Stimulated activated CD4-positive, alpha-beta T cell treated with anti-CD3 and anti-CD28 coated beads, Interleukin-2, amount 100 ng/mL, for 24 hours (primary cell): ENCODE results near the gene ADORA2B.
"Not testable (repeated sequence)": the region's sequence is repeated elsewhere in the genome, so short reads cannot be mapped to it uniquely, and the experiment has no call there.

ENCODE experiments used
- DNase-seq, 2 donors: peaks; one replicate each; pipeline ENCODE4 v3.0.0-alpha.2; 2020

The ADORA2B gene

DNA sequence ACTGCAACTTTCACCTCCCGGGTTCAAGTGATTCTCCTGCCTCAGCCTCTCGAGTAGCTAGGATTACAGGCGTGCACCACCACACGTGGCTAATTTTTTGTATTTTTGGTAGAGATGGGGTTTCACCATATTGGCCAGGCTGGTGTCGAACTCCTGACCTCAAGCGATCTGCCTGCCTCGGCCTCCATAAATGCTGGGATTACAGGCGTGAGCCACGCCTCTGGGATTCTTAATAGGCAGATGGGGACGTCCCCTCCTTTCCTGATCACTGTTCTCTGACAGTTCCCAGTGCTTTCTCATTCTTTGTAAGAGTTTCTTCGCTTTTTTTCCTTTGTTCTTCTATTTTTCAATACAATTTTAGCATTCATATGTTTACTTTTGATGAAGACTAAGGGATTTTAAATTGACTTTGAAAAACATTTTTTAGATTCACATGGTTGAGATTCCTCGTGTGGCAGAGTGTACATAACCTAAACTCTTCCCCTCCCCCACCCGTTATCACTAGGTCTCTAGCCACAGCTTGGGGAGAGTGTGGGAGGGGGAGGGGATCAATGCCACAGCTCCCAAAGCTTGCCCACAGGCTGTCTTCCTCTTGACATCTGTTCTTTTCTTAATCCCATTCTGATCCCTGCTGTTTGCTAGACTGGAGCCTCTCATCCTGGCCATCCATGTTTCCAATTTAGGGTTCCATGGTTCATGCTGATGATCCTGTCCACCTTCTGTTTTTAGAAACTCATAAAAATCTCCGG lies 11.0 kb downstream of the ADORA2B start:
- no peak for DNase-seq

DNA sequence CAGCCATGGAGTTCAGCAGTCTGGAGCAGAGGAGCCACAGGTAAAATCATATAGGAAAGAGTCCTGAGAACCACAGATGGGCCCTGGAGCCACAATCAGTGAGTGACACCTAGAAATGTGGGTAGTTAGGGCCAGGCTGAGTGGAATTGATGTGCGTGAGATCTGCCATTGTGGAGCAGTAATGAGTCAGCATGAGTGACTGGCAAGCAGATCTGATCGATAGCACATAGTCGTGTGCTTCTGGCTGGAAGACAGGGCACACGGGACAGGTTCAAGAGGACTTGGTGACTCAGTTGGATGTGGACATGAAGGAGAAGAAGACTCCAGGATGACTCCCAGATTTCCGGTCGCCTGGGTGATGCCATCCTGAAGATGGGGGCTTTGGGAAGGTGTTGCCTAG lies 12.3 kb downstream of the ADORA2B start:
- peak; percentile 33 to 41 for DNase-seq

GRCh38 chr17:15957608-15958307 lies 12.8 kb downstream of the ADORA2B start:
- no peak for DNase-seq

DNA sequence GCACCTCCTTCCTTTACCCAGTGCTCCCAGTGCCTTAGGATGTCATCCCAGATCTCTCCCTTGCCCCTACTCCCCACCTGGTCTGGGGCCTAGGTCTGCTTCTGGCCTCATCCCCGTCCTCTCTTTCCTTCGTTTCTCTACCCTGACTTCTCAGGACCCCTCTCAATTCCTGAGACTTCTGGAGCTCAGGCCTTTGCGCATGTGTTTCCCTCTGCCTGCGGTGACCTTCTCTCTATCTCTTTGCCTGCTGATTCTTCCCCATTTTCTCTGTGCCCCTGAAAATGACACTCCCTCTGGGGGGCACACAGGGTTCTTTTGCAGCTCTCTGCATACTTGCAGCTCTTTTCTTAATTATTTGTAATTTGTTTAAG lies 13.5 kb downstream of the ADORA2B start:
- DNase-seq: no peak

GRCh38 chr17:15963670-15964110 lies 18.8 kb downstream of the ADORA2B start:
- DNase-seq: no peak

DNA sequence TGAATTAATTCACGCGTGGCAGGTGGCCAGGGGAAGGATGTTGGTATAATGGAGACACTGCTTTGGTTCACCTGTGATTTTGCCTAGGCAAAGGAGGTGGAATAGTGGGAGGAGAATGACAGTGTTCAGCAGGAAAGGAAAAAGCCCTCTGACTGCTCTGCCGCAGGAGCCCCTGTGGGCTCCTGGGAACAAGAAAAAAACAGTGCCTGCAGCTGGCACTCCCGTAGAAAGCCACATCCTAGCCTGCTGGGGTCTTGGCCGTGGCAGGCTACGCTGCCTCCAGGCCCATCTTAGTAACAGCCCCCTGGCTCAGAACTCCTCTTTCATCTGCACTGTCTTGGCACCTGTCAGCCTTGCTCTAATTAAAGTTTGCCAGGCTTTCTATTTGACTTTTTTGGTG lies 20.6 kb downstream of the ADORA2B start:
- DNase-seq: no peak

DNA sequence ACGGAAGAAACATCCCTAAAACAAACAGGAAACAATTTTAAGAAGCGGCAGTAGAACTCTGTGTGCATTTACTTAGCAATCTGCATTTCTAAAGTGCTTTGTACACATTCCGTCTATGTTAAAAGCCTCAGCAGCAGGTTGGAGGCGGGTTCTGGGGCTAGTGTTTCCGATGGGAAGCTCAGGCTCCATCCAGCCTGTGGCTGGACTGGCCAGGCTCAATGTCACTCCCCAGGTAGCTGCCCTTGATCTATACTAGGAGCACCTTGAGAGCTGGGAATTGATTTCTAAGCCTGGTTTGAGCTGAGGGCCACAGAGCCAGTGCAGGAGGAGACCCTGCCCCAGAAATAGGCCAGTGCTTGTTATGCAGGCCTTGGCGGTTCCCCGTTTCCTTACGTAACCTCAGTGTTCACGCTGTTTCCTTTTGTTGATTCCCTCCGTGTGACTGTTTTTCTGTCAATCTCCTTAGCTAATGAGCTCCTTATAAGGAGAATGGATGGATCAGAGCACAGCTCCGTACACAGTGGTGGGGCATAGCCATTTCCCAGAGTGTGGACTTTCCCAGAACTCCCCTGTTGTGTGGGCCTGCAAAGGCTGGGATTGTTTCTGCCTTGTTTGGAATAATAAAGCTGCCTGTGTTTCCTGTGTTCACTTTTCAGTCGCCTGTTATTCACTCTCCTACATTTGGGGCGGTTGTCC lies 21.4 kb downstream of the ADORA2B start:
- DNase-seq: no peak

DNA sequence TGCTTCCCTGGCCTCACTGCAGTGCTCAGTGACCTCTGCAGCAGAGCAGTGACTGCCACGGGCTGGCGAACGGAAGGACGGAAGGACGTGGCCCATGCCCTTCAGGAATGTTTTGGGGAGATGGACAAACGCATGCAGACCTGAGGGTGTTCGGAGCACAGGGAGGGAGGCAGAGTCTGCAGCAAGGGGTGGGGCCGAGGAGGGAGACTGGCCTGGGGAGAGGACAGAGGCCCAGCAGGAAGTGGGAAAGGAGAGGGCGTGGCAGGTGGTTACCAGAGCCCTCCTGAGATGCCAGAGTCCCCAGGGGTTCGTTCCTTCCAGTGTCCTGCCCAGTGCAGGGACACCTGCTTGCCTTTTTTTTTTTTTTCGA lies 21.9 kb downstream of the ADORA2B start:
- no peak for DNase-seq

DNA sequence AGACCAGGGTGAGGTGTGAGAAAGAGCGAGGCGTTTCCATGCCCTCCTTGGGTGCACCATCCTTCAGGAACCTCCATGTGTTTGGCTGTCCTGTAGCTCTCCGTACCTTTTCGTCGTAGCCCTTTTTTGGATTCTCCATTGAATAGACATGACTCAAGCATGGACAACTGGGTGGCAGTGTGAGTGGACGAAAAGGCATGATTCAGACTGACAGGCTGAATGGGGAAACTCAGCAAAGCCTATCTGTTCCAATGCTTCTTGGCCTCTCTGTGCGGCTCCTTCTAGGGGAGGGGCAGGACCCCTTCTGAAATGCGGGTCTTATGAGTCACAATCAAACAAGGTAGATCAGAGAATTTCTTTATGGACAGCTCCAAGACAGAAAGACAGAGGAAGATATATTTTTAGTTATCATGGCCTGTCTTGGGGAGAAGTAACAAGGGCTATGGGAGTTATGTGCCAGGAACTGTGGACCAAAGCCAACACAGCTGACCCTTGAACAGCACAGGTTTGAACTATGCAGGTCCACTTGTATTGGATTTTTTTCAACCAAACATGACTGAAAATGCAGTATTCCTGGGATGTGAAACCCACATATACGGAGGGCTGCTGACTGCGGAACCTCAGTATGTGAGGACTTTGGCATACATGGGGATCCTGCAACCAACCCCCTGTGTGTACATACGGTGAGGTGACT lies 22.9 kb downstream of the ADORA2B start:
- DNase-seq: no peak

DNA sequence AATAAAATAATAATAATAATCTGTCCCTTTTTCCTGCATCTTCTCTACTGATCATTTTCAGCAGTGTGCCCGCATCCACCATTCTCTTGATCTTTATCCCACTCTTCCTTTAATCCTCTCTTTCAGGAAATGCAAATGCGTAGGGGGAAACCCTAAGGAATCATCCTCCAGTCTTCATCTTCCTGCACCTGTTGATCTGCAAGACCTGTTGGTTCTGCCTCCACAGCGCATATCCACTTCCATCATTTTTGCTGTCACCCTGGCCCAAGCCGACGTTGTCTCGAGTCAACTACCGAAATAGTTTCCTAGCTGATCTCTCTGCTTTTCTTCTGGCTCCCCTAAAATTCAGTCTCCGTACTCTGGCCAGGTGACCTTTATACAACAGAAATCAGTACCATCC lies 24.5 kb downstream of the ADORA2B start:
- DNase-seq: no peak

DNA sequence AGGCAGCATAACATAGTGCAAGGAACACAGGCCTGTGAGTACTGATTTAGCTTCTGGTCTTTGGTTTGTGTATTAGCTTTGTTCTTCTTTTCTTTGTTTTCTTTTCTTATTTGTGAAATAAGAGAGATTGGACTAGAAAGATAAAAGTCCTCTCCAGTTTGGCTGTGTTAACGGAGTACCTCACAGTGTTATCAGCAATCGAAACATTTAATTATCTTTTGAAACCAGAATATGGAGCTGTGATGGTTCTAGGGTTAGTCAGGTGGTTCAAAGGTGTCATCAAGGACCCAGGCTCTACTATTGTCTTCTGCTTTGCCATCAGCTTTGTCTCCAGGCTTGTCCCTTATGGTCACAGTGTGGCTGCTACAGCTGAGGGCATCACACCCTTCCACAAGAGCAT lies 25.6 kb downstream of the ADORA2B start:
- DNase-seq: no peak

GRCh38 chr17:15971098-15971678 lies 26.3 kb downstream of the ADORA2B start:
- no peak for DNase-seq

DNA sequence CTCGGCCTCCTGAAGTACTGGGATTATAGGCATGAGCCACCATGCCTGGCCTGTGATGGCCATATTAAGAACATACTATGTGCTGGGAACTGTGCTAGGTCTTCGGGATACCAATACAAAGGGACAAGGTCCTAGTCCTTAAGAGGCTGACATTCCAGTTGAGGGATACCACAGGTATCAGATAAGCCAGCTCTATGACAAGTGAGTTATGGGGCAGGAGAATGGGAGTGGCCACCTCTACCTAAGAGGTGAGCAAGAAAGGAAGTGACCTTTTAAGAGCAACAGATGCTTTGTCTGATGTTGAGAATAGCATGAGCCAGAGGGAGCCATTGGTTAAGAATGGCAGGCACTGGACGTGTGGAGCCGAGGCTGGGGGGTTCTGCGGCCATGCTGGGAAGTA lies 27.0 kb downstream of the ADORA2B start:
- DNase-seq: no peak

DNA sequence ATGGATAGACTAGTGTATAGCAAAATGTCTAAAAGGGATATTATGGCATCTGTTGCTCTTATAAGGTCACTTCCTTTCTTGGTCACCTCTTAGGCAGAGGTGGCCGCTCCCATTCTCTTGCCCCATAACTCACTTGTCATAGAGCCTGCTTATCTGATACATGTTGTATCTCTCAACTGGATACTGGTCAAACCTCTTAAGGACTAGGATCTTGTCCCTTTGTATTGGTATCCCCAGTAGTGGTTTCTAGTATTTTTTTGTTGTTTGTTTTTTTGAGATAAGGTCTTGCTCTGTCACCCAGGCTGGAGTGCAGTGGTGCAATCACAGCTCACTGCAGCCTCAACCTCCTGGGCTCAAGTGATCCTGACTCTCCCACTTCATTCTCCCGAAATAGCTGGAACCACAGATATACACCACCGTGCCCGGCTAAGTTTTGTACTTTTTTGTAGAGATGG lies 27.6 kb downstream of the ADORA2B start:
- no peak for DNase-seq

DNA sequence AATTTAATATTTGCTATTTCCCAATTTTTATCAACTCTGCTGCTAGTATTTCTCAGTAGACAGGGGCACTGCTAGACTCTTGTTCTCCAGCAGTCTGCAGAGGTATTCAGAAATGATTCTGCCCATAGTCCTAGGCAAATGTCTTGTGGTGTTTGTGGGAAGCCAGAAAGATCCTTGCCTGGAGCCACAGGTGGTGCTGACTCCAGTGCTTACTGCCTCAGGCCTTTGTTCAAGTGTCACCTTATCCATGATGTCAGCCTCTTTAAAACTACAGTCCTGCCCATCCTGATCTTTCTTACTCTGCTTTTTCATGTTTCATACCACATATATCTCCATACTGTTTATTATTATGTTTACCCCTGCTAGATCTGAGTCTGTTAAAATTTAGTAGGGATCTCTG lies 28.1 kb downstream of the ADORA2B start:
- DNase-seq: no peak

DNA sequence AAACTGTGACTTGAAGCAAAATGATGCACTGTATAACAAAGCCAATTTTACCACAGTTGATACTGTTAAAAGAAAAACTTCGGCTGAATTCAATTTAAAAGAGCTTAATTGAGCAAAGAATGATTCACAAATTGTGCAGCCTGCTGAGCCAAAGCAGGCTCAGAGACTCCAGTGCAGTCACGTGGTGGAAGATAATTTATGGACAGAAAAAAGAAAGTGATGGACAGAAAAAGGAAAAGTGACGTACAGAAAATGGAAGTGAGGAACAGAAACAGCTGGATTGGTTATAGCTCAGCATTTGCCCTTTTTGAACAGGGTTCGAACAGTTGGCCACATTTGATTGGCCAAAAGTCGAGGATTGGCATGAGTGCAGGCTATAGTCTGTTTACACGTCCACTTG lies 28.9 kb downstream of the ADORA2B start:
- DNase-seq: no peak

- DNase-seq: no peak
Observed at GRCh38 chr17:15977894-15978293, 33.0 kb downstream of the ADORA2B start.

GRCh38 chr17:15978606-15979005 lies 33.7 kb downstream of the ADORA2B start:
- DNase-seq: no peak

DNA sequence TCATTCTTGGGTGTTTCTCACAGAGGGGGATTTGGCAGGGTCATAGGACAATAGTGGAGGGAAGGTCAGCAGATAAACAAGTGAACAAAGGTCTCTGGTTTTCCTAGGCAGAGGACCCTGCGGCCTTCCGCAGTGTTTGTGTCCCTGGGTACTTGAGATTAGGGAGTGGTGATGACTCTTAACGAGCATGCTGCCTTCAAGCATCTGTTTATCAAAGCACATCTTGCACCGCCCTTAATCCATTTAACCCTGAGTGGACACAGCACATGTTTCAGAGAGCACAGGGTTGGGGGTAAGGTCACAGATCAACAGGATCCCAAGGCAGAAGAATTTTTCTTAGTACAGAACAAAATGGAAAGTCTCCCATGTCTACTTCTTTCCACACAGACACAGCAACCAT lies 34.1 kb downstream of the ADORA2B start:
- DNase-seq: not testable (repeated sequence)

DNA sequence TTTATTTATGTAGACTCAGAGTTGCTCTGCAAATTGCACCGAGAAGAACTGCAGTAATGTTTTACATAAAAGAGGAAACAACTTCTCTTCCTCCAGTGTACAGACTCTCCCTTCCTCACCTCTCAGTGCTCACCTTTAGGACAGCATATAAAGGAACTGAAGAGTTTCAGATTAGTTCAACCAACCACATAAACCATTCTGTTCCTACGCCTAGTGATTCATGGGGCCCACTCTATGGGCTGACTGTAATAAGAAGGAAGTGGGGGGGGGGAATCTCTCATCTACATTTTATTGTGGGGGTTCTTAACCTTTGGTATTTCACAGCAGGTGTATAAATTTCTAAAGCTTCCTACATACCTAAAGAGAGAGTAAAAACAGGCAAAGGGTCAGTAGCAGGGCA lies 36.3 kb downstream of the ADORA2B start:
- peak in 1 of 2 donors; percentile 43 for DNase-seq

DNA sequence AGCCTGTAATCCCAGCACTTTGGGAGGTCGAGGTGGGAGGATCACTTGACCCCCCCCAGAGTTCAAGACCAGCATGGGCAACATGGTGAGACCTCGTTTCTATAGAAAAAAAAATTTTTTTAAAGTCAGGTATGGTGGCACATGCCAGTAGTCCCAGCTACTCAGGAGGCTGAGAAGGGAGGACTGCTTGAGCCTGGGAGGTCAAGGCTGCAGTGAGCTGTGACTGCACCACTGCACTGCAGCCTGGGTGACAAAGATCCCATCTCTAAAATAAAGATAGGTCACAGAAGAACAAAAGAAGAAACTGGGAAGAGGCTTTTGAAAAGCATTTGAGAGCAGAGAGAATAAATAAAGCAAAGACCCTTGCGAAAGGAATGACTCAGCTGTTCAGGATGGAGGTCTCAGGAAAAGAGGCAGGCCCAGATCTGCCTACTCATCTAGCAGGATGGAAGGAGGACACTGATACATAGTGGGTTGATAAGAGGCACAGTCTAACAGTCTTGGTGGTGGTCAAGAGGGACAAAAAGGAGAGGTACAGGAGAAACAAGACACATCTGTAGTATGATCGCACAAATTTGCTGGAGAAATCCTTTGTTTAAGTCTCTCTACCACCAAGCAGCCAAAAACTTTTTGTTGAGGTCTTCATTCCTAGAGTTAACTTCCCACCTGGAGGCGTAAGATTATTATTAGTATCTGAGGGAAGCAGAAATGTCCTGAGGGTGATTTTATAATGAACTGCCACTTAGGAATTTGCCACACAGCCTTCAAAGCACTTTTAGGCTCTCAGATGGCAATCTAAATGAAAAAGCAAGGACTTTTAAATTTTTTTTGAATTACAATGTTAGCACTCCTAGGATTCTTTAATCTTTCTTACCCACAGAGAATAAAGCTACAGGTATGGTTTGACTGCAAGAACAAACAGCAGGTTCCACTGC lies 37.0 kb downstream of the ADORA2B start:
- DNase-seq: no peak

GRCh38 chr17:15996322-15996721 lies 51.4 kb downstream of the ADORA2B start:
- no peak for DNase-seq
